SK-N-MC (cell line): ENCODE data around the gene OBSCN.

Source experiments
- EZH2 ChIP-seq: fragments of 200-600 bp; sonication (generic); IDR thresholded peaks from one replicate; pipeline ENCODE4 v1.6.1; 2017; ENCODE audit warnings: antibody characterized with exemption
- POLR2AphosphoS5 ChIP-seq: IDR thresholded peaks from 2 replicates; pipeline ENCODE4 v1.6.1; 2012; ENCODE audit warnings: mild to moderate bottlenecking, low read depth, low read length, borderline replicate concordance

- TF ChIP-seq EZH2 (no peak), POLR2AphosphoS5 (no peak)
These were observed 194.8 kb downstream of the OBSCN start for GRCh38 chr1:228402641-228403025.
